Activated T-cell treated with anti-CD3 and anti-CD28 coated beads, Interleukin-2, amount 50 U/mL, for 4 hours (primary cell): Measurements from ENCODE around the gene DDHD1. TPM values are rescaled to one million over a fixed set of nuclear protein-coding genes. Genes with fewer than 3 reads are reported as not detected.
"Not testable (repeated sequence)": the region's sequence is repeated elsewhere in the genome, so short reads cannot be mapped to it uniquely, and the experiment has no call there.

ENCODE experiments used
- ATAC-seq, 2 donors: fragments of 200-7000 bp; cut with Tn5 transposase; one replicate each; pipeline ENCODE4 v1.10.0; 2021
- DNase-seq: peaks from one replicate; pipeline ENCODE4 v3.0.0-alpha.2; 2020
- H3K27me3 Mint-ChIP-seq: one replicate; pipeline ENCODE4 v1.8.0; 2021; ENCODE audit warnings: low read depth, mixed read lengths
- H3K36me3 Mint-ChIP-seq: one replicate; pipeline ENCODE4 v1.8.0; 2022; ENCODE audit warnings: mixed read lengths; ENCODE audit not compliant: insufficient read depth
- H3K4me1 Mint-ChIP-seq: one replicate; pipeline ENCODE4 v1.8.0; 2021; ENCODE audit warnings: low read depth, mixed read lengths
- H3K4me3 Mint-ChIP-seq: one replicate; pipeline ENCODE4 v1.8.0; 2021; ENCODE audit warnings: mild to moderate bottlenecking, moderate library complexity, mixed read lengths
- H3K9me3 Mint-ChIP-seq: one replicate; pipeline ENCODE4 v1.8.0; 2021; ENCODE audit warnings: mixed read lengths
- total RNA-seq, 3 donors: library from RNA; stranded (reverse); gene quantifications; one replicate each; pipeline ENCODE4 v1.2.1, GENCODE V29; 2021

The DDHD1 gene
- total RNA-seq, 3 donors from 2014 or later: 35.7 to 36.8 (median 36.5) TPM

DNA sequence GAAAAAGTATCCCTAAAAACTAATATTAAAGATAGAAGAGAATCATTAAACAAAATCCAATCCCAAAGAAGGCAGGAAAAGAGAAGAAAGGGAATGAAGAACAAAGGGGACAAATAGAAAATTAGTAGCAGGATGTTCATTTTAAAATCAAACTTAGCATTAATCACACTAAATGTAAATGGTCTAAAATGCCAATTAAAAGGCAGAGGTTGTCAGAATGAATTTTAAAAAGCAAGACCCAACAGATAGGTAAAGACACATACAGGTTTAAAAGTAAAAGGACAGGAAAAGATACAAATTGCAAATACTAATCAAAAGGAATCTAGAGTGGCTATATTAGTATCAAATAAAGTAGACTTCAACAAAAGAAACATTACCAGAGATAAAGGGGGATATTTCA lies 12.5 kb downstream of the DDHD1 start:
- ATAC-seq (no peak), DNase-seq (no peak)
- Mint-ChIP-seq H3K36me3 (peaks cover 58% of the 10 kb centered on the region), H3K9me3 (peaks cover 59% of the 10 kb centered on the region), H3K4me1 (peaks cover 46% of the 10 kb centered on the region), H3K27me3 (no peaks in the 10 kb centered on the region), H3K4me3 (no peak overlapping the region)

DNA sequence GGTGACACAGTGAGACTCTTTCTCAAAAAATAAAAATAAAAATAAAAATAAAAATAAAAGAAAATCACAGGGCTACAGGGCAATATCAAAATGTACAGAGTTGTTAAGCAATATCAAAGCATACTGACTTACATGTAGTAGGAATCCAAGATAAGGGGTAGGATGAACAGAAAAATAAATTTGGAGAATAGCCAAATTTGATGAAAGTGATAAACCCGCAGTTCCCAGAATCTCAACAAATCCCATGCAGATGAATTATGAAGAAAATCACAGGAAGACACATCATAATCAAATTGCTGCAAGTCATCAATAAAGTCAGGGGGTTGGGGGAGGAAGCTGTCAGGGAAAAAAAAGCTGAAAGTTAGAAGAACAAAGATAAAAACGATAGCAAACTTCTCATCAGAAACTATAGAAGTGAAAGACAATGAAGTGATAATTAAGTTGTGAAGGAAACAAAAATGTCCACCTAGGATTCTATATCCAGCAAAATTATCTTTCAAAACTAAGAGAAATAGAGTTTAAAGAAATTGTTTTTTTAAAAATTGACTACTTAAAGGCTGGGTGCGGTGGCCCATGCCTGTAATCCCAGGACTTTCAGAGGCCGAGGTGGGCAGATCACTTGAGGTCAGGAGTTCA lies 15.4 kb downstream of the DDHD1 start:
- Mint-ChIP-seq H3K27me3 (no peaks in the 10 kb centered on the region), H3K4me3 (no peak overlapping the region), H3K4me1 (peaks cover 44% of the 10 kb centered on the region), H3K36me3 (peaks cover 54% of the 10 kb centered on the region), H3K9me3 (peaks cover 46% of the 10 kb centered on the region)
- DNase-seq: no peak
- ATAC-seq: no peak

DNA sequence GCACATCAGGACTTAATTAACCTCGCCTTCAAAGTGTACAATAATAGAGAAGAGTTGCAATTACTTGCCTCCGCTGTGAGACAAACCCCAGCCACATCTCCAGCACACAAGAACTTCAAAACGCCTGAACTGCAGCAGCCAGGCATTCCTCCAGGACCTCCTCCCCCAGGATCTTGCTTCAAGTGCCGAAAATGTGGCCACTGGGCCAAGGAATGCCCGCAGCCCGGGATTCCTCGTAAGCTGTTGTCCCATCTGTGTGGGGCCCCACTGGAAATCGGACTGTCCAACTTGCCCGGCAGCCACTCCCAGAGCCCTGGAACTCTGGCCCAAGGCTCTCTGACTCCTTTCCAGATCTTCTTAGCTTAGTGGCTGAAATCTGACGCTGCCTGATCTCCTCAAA lies 22.6 kb downstream of the DDHD1 start:
- H3K9me3 Mint-ChIP-seq, H3K27me3 Mint-ChIP-seq, H3K36me3 Mint-ChIP-seq, H3K4me3 Mint-ChIP-seq, ATAC-seq, DNase-seq: not testable (repeated sequence)
- H3K4me1 Mint-ChIP-seq: peaks cover 13% of the 10 kb centered on the region

GRCh38 chr14:53128303-53129028 lies 24.7 kb downstream of the DDHD1 start:
- ATAC-seq (no peak), DNase-seq (no peak)
- no peaks in the 10 kb centered on the region for H3K27me3 Mint-ChIP-seq
- peak overlapping the region; percentile 20 for H3K4me3 Mint-ChIP-seq
- peaks cover 11% of the 10 kb centered on the region for H3K4me1 Mint-ChIP-seq
- peaks cover 1% of the 10 kb centered on the region for H3K36me3 Mint-ChIP-seq
- peaks cover 4% of the 10 kb centered on the region for H3K9me3 Mint-ChIP-seq

GRCh38 chr14:53127832-53128231 lies 25.3 kb downstream of the DDHD1 start:
- Mint-ChIP-seq H3K4me1 (peaks cover 12% of the 10 kb centered on the region), H3K4me3 (peak overlapping the region; percentile 20), H3K36me3 (peaks cover 1% of the 10 kb centered on the region), H3K9me3 (peaks cover 4% of the 10 kb centered on the region), H3K27me3 (no peaks in the 10 kb centered on the region)
- DNase-seq (no peak), ATAC-seq (peak; percentile 43)

GRCh38 chr14:53127151-53127550 lies 26.0 kb downstream of the DDHD1 start:
- DNase-seq (no peak), ATAC-seq (no peak)
- Mint-ChIP-seq H3K4me1 (peaks cover 12% of the 10 kb centered on the region), H3K27me3 (no peaks in the 10 kb centered on the region), H3K9me3 (peaks cover 4% of the 10 kb centered on the region), H3K36me3 (peaks cover 2% of the 10 kb centered on the region), H3K4me3 (peak overlapping the region; percentile 74)

GRCh38 chr14:53126731-53127130 lies 26.4 kb downstream of the DDHD1 start:
- Mint-ChIP-seq H3K36me3 (peaks cover 6% of the 10 kb centered on the region), H3K9me3 (peaks cover 4% of the 10 kb centered on the region), H3K4me3 (peak overlapping the region; percentile 74), H3K4me1 (peaks cover 12% of the 10 kb centered on the region), H3K27me3 (no peaks in the 10 kb centered on the region)
- DNase-seq: no peak
- ATAC-seq: no peak

GRCh38 chr14:53124786-53125185 lies 28.3 kb downstream of the DDHD1 start:
- H3K4me1 Mint-ChIP-seq: peaks cover 18% of the 10 kb centered on the region
- H3K9me3 Mint-ChIP-seq: peaks cover 8% of the 10 kb centered on the region
- peaks cover 14% of the 10 kb centered on the region for H3K36me3 Mint-ChIP-seq
- no peaks in the 10 kb centered on the region for H3K27me3 Mint-ChIP-seq
- no peak overlapping the region for H3K4me3 Mint-ChIP-seq
- no peak for DNase-seq
- ATAC-seq: no peak

DNA sequence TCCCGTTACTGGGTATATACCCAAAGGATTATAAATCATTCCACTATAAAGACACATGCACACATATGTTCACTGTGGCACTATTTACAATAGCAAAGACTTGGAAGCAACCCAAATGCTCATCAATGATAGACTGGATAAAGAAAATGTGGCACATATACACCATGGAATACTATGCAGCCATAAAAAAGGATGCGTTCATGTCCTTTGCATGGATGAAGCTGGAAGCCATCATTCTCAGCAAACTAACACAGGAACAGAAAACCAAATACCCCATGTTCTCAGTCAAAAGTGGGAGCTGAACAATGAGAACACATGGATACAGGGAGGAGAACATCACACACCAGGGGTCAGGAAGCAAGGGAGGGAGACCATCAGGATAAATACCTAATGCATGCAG lies 31.7 kb downstream of the DDHD1 start:
- not testable (repeated sequence) for H3K27me3 Mint-ChIP-seq, ATAC-seq, DNase-seq, H3K4me3 Mint-ChIP-seq
- H3K9me3 Mint-ChIP-seq: peaks cover 11% of the 10 kb centered on the region
- peaks cover 25% of the 10 kb centered on the region for H3K36me3 Mint-ChIP-seq
- peaks cover 49% of the 10 kb centered on the region for H3K4me1 Mint-ChIP-seq

- not testable (repeated sequence) for DNase-seq, ATAC-seq, H3K4me3 Mint-ChIP-seq, H3K27me3 Mint-ChIP-seq
- Mint-ChIP-seq H3K4me1 (peaks cover 61% of the 10 kb centered on the region), H3K9me3 (peaks cover 24% of the 10 kb centered on the region), H3K36me3 (peaks cover 26% of the 10 kb centered on the region)
Measured at GRCh38 chr14:53117479-53117878, 35.6 kb downstream of the DDHD1 start.

DNA sequence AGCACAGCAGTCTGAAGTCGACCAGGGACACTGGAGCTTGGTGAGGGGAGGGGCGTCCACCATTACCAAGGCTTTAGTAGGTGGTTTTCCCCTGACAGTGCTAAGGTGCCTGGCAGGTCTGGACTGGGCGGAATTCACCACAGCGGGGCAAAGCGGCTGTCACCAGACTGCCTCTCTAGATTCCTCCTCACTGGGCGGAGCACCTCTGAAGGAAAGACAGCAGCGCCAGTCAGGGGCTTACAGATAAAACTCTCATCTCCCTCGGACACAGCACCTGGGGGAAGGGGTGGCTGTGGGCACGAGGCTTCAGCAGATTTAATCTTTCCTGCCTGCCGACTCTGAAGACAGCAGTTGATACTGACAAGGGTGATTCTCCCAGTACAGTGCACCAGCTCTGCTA lies 39.1 kb downstream of the DDHD1 start:
- H3K36me3 Mint-ChIP-seq: peaks cover 14% of the 10 kb centered on the region
- peaks cover 20% of the 10 kb centered on the region for H3K9me3 Mint-ChIP-seq
- ATAC-seq: no peak
- no peaks in the 10 kb centered on the region for H3K27me3 Mint-ChIP-seq
- no peak overlapping the region for H3K4me3 Mint-ChIP-seq
- peaks cover 51% of the 10 kb centered on the region for H3K4me1 Mint-ChIP-seq
- no peak for DNase-seq

GRCh38 chr14:53110096-53110495 lies 43.0 kb downstream of the DDHD1 start:
- DNase-seq: no peak
- peak in 1 of 2 donors; percentile 23 for ATAC-seq
- Mint-ChIP-seq H3K9me3 (peaks cover 3% of the 10 kb centered on the region), H3K4me1 (peaks cover 24% of the 10 kb centered on the region), H3K27me3 (no peaks in the 10 kb centered on the region), H3K4me3 (no peak overlapping the region), H3K36me3 (peaks cover 3% of the 10 kb centered on the region)

- H3K9me3 Mint-ChIP-seq: no peaks in the 10 kb centered on the region
- DNase-seq (peak; percentile 27), ATAC-seq (peak; percentile 87)
- H3K4me1 Mint-ChIP-seq: peaks cover 18% of the 10 kb centered on the region
- H3K4me3 Mint-ChIP-seq: no peak overlapping the region
- no peaks in the 10 kb centered on the region for H3K27me3 Mint-ChIP-seq
- H3K36me3 Mint-ChIP-seq: peaks cover 2% of the 10 kb centered on the region
Measured at GRCh38 chr14:53109105-53110041, 43.8 kb downstream of the DDHD1 start.
